ENCODE results near the gene AGBL5. TPM values are rescaled to one million over a fixed set of nuclear protein-coding genes. Genes with fewer than 3 reads are reported as not detected.

Gene AGBL5
- total and polyA plus RNA-seq, 9 of the 15 experiments (the other 6 are each of a cell fraction or from before 2014, with no cell fraction given): 3.3 to 52.7 (median 26.2) TPM

DNA sequence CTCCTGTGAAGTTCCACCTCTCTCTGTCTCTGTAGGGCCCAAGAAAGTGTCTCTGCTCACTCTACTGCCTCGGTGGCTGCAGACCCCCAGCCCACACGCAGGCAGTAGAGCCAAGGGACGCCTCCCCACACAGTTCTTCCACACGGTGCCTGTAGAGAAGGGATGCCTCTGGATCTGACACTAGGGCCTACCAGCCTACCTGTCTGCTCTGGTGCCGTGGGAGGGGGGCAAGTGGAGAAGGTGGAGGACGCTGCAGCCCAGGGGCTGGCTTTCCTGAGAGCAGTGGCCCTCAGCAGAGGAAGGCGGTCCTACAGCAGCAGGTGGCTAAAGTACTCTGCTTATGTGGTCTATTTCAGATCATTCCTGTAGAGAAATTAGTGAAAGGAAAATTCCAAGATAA lies 27.7 kb upstream of the AGBL5 start:
- in situ Hi-C loops (cut with MboI): loop anchor here (5.0 kb wide), 1 partner anchor 181 kb away; no protein-coding TSS in a partner anchor
- ChIA-PET CTCF (ENCODE audit: low intra/inter-chr PET ratio) (no interaction called here), POLR2A (interaction anchor here (0.6 to 1.5 kb wide), 6 partner anchors 10 to 258 kb away, joined by 3 to 5 read pairs (median 4); partner anchors contain the start of gene TRIM54)
- no peak overlapping the region for H3K27ac ChIP-seq (ENCODE audit: extremely low read depth, low read depth, low read length)
- ATAC-seq (no peak), DNase-seq (ENCODE audit: extremely low read depth in 1 of 4, low spot score in 3 of 4) (no peak), FAIRE-seq (no peak)
- intact Hi-C loops (cut with micrococcal nuclease): no loop called here
- peaks cover 17% of the 10 kb centered on the region for H3K79me2 ChIP-seq (ENCODE audit: control insufficient read depth, insufficient read depth, low read length)
- TF ChIP-seq ARHGAP35 (IDR thresholded peaks at IDR 0.05; ENCODE audit: partially characterized antibody) (no peak), POLR2G (IDR thresholded peaks at IDR 0.05; ENCODE audit: low read depth, low read length) (peak; percentile 30; the same call in 1 of the 2 replicates)
- 0 out of 4 replicates have a peak overlapping the region, but pooled peaks of 1 of the 2 experiments have one; percentile 4 for H3K9ac ChIP-seq (ENCODE audit: insufficient read depth in 1 of 2, low read depth in 2 of 2, low read length in 2 of 2)
- H3K9me3 ChIP-seq (replicated peaks; ENCODE audit: control insufficient read depth, insufficient read depth, low read depth, low read length): no peaks in the 10 kb centered on the region
- BruUV-seq (replicated peaks): no TSS peak
- 89% methylated on average over 7 of the region's 7 CpGs for WGBS (ENCODE audit: insufficient coverage, low coverage, missing lambda C conversion rate)
- H3K4me2 ChIP-seq (ENCODE audit: insufficient read depth, low read length): no peak overlapping the region
- H3K27me3 ChIP-seq (ENCODE audit: control insufficient read depth in 2 of 2, insufficient read depth in 2 of 2, low read length in 2 of 2): no peaks in the 10 kb centered on the region
- H2AFZ ChIP-seq (ENCODE audit: low read depth, low read length): no peak overlapping the region
- H3K4me1 ChIP-seq (replicated peaks in 1 of 2; ENCODE audit: control insufficient read depth in 2 of 2, insufficient read depth in 2 of 2, low read length in 2 of 2): peaks cover 29 to 54% of the 10 kb centered on the region in 2 experiments
- H3K4me3 ChIP-seq: no peak overlapping the region
- H3K9me1 ChIP-seq (ENCODE audit: control insufficient read depth, insufficient read depth, low read length): no peaks in the 10 kb centered on the region
- H4K20me1 ChIP-seq (replicated peaks; ENCODE audit: control insufficient read depth, insufficient read depth, low read length): 0 out of 2 replicates have a peak, but pooled peaks cover 7% of the 10 kb centered on the region
- H3K36me3 ChIP-seq (ENCODE audit: control insufficient read depth, insufficient read depth, low read length): peaks cover 70% of the 10 kb centered on the region

DNA sequence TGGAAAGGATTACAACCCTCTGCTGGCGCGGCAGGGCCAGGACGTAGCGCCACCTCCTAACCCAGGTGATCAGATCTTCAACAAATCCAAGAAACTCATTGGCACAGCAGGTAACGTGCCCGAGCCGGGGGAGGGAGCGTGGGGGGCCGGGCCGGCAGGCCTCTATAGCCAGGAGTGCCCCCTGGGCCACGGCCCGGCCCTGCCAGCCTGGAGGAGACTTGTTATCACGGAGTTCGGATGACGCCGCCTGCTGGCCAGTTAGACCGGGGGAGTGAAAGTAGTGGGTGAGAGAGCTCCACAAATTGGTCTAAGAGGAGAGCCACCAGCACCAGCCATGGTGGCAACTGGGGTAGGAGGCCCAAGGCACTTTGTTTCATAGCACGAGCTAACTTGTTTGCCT lies 27.3 kb upstream of the AGBL5 start:
- no peak overlapping the region for H2AFZ ChIP-seq (ENCODE audit: low read depth, low read length)
- FAIRE-seq (no peak), DNase-seq (ENCODE audit: extremely low read depth in 1 of 4, low spot score in 3 of 4) (no peak), ATAC-seq (no peak)
- CTCF ChIA-PET (ENCODE audit: low intra/inter-chr PET ratio): no interaction called here
- H3K4me3 ChIP-seq: no peak overlapping the region
- intact Hi-C loops (cut with micrococcal nuclease): no loop called here
- POLR2A ChIA-PET: interaction anchor here (0.6 to 1.5 kb wide), 8 partner anchors 9 to 258 kb away, joined by 3 to 5 read pairs (median 3); partner anchors contain the start of gene TRIM54
- TF ChIP-seq, protein P1, sequence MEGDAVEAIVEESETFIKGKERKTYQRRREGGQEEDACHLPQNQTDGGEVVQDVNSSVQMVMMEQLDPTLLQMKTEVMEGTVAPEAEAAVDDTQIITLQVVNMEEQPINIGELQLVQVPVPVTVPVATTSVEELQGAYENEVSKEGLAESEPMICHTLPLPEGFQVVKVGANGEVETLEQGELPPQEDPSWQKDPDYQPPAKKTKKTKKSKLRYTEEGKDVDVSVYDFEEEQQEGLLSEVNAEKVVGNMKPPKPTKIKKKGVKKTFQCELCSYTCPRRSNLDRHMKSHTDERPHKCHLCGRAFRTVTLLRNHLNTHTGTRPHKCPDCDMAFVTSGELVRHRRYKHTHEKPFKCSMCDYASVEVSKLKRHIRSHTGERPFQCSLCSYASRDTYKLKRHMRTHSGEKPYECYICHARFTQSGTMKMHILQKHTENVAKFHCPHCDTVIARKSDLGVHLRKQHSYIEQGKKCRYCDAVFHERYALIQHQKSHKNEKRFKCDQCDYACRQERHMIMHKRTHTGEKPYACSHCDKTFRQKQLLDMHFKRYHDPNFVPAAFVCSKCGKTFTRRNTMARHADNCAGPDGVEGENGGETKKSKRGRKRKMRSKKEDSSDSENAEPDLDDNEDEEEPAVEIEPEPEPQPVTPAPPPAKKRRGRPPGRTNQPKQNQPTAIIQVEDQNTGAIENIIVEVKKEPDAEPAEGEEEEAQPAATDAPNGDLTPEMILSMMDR (IDR thresholded peaks at IDR 0.05 in 2 of 3, conservative IDR thresholded peaks at IDR 0.05 in 1 of 3; ENCODE audit: insufficient read depth in 2 of 3, low read depth in 1 of 3, low read length in 3 of 3): peak in 2 of 3 experiments; percentile 19 to 32; a peak in 1 of 6 replicates
- peak; percentile 58 for TF ChIP-seq RBM22 (IDR thresholded peaks at IDR 0.05; ENCODE audit: low read depth, low read length, poor library complexity, severe bottlenecking)
- TF ChIP-seq ZNF175 (CRISPR knock-in tag; IDR thresholded peaks at IDR 0.05; ENCODE audit: low read depth): no peak
- peaks cover 17% of the 10 kb centered on the region for H3K79me2 ChIP-seq (ENCODE audit: control insufficient read depth, insufficient read depth, low read length)
- WGBS (ENCODE audit: insufficient coverage, low coverage, missing lambda C conversion rate): 85% methylated on average over 18 of the region's 18 CpGs
- H3K4me2 ChIP-seq (ENCODE audit: insufficient read depth, low read length): no peak overlapping the region
- H3K36me3 ChIP-seq (ENCODE audit: control insufficient read depth, insufficient read depth, low read length): peaks cover 75% of the 10 kb centered on the region
- H3K27ac ChIP-seq (ENCODE audit: extremely low read depth, low read depth, low read length): no peak overlapping the region
- no peaks in the 10 kb centered on the region for H3K9me1 ChIP-seq (ENCODE audit: control insufficient read depth, insufficient read depth, low read length)
- in situ Hi-C loops (cut with MboI): loop anchor here (5.0 kb wide), 1 partner anchor 182 kb away; no protein-coding TSS in a partner anchor
- H3K9ac ChIP-seq (ENCODE audit: insufficient read depth in 1 of 2, low read depth in 2 of 2, low read length in 2 of 2): peak overlapping the region in 1 of 2 experiments; percentile 47; a peak in 1 of 4 replicates
- 0 out of 2 replicates have a peak, but pooled peaks cover 7% of the 10 kb centered on the region for H4K20me1 ChIP-seq (replicated peaks; ENCODE audit: control insufficient read depth, insufficient read depth, low read length)
- no peaks in the 10 kb centered on the region for H3K9me3 ChIP-seq (replicated peaks; ENCODE audit: control insufficient read depth, insufficient read depth, low read depth, low read length)
- no TSS peak for BruUV-seq (replicated peaks)
- peaks cover 28 to 50% of the 10 kb centered on the region in 2 experiments for H3K4me1 ChIP-seq (replicated peaks in 1 of 2; ENCODE audit: control insufficient read depth in 2 of 2, insufficient read depth in 2 of 2, low read length in 2 of 2)
- no peaks in the 10 kb centered on the region for H3K27me3 ChIP-seq (ENCODE audit: control insufficient read depth in 2 of 2, insufficient read depth in 2 of 2, low read length in 2 of 2)
